HG03432 (cell line): ENCODE data around the gene SERPINA9.

Experiments used
- ATAC-seq: cut with Tn5 transposase; IDR thresholded peaks from one replicate; pipeline ENCODE4 v1.9.1; 2021; ENCODE audit warnings: mild to moderate bottlenecking, moderate library complexity; ENCODE audit not compliant: unreplicated experiment

The SERPINA9 gene

DNA sequence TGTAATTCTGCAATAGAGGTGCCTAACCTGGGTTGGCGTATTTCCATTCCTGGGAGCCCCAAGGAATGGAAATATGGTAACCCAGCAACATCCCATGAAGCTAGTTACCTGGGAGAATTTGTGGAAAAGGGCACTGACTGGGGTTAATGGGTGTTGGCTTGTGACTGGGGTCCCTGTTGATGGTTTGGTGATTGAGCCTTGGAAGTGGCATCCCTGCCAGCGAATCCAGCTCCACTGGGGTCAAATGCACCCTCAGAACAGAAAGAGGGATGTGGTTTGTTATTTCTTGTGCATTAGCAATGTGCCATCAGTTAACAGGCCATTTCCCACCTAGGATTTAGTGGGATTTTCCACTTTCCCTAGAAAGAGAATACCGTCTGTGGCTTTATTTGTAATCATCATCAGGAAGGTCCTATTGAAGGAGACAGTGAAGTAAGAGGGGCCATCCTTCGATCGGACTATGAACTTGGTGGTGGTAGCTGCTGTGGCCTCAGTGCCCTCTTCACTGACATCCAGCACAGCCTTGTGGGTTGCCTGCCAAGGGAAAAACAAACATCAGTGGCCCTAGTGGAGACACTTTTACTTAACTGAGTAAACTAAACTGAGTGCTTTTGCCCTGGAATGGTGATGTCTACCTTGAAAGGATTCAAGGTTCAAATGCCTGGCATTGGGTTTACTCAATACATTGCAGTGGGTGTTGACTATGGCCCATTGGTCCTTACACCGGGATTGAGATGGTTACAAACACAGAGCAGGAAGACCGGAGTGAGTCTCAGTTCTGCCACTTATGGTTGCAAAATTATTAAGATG lies 13.0 kb downstream of the SERPINA9 start:
- ATAC-seq, result no peak

DNA sequence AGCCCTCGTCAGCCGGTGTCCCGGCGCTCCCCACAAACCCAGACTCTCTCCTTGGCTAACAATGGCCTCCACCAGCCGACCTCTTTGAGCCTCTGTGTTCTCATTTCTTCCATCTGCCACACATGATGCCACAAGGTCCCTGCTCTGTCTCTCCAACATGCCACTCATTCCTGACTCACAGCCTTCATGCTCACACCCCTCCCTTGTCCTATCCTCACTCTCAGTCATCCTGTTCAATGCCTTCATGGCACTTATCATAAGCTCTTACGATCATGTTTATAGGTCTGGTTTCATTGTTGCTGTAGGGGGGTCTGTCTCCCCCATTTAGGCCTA lies 13.8 kb downstream of the SERPINA9 start:
- ATAC-seq, result no peak

DNA sequence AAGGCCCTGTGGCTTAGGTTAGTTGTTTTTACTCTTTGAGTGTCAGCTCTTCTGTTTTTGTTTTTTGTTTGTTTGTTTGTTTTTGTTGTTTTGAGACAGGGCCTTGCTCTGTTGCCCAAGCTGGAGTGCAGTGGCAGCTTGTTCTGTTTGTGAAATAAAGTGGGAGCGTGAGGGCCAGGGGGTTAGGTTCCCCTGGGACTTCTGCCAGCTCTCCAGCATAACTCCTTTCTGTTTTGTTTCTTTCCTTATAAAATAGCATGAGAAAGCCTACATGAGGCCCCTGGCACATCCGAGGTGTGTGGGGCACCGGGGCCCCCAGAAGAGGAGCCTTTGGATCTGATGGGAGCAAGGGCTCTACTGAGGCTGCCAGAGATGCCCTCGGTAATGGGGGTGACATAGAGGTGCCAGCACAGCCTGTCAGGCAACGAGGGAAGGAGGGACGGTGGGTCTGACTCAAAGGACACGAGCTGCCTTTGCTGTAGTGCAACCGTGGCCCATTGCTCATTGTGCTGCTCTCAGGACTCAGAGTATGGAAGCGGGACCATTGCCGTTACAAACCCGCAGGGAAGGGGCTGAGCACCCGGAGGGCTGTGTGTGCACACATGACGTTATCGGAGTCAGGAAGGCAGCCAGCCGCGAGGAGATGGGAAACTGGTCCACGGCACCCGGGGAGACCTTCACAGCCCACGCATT lies 14.3 kb downstream of the SERPINA9 start:
- ATAC-seq, result no peak

DNA sequence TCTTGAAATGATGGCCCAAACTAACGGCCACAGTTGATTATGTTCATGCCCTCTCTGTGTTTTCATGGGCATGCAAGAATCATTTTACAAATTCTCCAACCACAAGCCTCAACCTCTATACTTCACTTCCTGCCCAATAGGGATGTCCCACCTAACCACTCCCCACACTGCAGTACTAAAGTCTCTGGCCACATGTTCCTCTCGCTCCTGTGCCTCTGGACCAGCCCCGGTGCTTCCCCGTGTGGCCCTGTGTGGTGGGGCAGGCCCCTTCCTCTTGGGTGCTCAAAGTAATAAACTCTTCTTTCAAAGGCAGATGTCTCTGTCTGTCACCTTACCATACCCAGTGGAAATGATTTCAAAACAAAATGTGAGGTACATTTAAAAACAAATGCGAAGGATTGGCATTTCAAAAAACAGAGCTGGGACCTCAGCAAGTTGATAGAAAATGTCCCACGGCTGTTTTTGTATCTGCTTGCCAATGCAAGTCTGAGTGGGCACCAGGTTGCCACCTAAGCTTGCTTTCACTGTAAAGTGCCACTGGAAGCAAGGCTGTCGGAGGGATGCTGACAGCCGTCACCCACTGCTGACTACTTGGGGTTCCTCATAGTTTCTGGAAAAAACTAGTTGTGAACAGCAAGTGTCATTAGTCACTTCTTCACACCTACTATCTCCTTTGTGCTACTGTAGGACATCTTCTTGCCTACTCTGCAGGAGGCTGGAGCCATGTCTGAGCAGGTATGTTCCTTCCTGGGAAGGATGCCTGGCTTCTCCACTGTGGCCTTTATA lies 15.2 kb downstream of the SERPINA9 start:
- ATAC-seq, result no peak

DNA sequence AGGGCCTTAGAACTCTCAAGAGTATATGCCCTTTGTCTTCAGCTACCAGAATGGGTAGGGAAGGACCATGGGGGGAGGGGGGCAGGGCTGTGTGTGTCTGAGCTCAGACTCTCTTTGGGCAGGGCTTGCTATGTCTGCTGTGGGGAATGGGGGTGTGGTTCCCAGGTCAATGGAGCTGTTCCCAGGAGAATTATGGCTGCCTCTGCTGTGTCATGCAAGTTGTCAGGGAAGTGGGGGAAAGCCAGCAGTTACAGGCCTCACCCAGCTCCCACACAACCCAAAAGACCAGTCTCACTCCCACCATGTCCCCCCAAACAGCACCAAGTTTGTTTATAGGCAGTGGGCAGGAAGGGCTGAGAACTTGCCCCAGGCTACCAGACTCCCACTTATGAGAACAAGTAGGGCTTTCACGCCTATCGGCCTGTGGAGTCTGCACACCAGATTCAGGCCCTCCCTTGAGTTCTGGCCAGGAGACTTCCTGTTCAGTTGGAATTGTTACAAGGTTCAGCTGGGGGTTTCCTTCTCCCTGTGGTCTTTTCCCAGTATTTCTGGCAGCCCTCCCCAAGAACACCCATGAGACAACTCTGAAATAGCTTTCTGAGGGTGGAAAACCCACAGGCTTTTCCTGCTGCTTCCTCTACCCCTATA lies 17.3 kb downstream of the SERPINA9 start:
- no peak for ATAC-seq

DNA sequence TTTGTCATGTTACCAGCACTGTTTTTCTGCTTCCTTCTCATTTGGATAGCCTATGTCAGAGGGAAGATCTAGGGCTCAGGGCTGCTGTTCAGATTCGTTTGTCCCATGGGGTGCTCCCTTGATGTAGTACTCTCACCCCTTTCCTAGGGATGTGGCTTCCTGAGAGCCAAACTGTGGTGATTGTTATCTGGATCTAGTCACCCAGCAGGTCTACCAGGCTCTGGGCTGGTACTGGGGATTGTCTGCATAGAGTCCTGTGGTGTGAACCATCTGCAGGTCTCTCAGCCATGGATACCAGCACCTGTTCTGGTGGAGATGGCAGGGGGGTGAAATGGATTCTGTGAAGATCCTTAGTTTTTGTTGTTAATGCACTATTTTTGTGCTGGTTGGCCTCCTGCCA lies 17.9 kb downstream of the SERPINA9 start:
- ATAC-seq, result no peak

DNA sequence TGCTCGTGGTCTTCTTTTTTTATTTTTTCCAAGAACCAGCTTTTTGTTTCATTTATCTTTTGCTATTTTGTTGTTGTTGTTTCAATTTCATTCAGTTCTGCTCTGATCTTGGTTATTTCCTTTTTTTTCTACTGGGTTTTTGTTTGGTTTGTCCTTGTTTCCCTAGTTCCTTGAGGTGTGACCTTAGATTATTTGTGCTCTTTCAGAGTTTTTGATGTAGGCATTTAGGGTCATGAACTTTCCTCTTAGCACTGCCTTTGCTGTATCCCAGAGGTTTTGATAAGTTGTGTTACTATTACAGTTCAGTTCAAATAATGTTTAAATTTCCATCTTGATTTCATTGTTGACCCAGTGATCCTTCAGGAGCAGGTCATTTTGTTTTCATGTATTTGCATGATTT lies 20.1 kb downstream of the SERPINA9 start:
- no peak for ATAC-seq

DNA sequence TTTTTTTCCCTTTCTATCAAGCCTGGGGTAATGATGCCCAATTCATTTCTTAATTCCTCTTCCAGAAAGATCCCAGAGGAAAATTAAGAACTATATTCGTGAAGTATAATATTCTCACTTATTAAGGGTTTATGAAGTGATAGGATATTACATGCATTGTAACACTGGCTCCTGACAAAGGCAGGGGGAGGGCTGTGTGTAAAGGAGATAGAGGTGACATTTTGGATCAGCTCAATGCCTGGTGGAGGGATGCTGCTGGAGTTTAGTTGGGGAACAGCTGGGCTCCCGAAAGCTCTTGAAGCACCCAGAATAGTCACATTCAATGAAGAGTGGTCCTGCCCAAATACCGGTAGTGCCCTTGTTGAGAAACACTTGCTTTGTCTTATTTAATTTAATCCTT lies 24.2 kb downstream of the SERPINA9 start:
- ATAC-seq, result no peak

DNA sequence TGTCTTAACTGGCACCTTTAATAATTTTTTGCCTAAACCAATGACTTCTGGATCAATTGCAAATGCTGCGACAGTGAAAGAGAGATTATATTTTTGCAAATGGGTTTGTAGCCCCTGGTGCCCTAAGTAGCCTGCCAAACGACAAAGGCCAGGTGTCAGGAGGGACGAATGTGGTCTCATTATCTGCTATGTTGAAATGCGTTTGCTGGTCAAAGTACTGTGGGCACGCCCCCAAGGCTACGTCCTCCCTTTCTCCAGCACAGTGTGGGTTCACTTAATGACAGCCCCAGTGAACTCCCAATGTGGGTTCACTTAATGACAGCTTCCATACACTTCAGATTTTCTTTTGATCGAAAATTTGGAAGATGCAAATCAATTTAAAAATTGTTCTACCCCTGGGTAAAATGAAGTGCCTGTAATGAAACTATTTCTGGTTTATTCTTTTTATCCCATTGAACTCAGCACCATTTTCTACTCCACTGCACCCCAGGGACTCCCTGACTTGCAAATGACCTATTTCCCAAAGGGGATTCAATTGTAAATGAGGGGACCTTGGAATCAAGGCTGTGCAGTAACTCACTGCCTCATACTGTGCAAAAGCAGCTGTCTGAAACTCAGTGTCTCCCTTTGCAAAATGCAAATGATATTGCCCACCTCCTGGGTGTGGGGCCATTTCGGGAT lies 24.8 kb downstream of the SERPINA9 start:
- no peak for ATAC-seq

DNA sequence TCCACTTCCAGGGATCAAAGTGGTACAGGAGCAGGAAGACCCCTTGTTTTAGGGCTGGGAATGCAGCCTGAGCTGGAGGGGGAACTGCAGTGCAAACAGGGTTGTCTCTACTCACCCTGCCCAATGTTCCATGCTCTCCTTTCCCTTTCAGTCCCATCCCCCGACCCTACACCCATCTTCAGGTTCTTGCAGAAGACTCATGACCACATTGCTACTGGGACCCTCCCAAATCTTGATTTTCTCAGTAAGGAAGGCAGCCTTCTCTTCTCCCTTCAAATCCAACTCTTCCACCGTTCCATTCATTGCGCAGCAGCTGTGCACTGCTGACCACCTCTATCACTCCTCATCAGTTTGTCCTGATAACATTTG lies 25.3 kb downstream of the SERPINA9 start:
- no peak for ATAC-seq

DNA sequence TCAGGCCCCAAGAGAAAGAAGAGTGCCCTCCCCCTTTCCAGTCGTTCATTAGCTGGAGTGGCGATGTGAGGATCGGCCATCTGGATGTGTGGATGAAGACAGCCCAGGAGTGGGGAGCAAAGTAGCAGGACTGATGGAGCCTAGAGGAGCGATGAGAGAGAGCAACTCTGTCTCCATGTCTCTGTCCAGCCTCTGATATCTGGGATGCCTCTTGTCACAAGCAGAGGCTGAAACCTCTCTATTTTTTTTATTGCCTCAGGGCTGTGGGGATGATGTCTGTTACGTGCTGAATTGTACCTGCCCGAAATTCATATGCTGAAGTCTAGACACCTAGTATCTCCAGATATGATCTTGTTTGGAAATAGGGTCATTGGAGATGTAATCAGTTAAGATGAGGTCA lies 26.1 kb downstream of the SERPINA9 start:
- ATAC-seq, result no peak

DNA sequence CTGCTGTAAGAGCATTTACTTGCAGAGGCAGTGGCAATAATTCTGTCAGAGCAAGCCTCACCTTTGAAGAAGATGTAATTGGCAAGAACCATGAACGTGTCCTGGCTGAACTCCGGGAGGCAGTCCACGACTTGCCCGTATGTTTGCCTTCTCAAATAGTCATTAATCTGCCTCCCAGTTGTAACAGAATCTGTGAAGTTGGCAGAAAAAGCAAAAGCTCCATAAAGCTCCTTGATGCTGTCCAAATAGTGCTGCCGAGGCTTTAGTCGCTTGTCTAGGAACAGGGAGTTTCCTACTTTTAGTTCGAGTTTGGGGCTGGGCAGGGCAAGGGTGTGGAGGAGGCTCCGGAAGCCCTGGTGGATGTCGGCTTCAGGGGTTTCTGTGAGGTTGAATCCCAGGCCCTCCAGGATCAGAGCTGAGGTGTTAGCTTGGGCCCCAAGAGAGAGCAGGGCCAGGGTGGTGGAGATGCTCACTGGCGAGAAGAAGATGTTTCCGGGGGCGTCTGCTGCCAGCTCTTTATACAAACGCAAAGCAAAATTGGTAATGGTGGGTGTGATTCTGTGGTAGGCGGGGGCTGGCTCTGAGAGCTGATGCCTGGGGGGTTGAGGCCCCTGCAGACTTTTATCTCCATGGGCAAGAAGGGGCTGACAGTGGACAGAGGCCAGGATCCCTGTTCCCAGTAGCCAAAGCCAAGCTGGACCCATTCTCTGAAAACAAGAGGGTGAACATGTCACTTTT lies 27.8 kb downstream of the SERPINA9 start:
- ATAC-seq, result no peak

DNA sequence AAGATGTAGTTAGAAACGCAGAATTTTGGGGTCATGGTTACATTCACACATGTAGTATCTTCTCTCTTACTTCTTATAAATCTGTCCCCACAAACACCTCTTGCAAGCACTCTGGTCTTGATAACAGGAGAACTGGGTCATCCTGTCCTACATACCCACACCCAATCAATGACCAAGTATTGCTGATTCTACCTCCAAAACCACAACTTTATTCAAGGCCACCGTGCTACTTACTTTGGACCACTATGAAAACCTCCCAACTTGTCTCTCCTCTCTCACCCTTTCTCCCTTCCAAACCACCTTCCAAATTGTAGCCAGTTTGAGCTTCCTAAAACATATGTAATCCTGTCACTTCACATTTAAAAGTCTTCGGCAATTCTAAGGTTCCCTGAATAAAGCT lies 28.8 kb downstream of the SERPINA9 start:
- no peak for ATAC-seq

DNA sequence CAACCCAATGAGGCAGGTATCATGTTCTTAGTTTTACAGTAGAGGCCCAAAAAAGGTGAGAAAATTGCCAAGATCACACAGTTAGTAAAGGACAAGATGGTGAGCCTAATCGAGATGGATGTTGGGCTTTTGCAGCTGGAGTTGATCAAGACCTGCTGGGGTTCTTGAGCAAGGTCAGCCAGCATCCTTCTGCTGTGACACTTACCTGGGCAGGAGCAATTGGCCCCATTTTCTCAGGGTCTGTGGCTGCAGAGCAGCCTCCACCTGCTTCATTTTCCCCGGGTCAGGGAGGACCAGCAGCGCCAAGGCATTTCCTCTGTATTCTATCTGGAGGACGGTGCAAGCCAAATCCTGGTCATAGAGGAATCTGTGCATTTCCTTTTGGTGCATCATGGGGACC lies 29.9 kb downstream of the SERPINA9 start:
- ATAC-seq, result no peak

DNA sequence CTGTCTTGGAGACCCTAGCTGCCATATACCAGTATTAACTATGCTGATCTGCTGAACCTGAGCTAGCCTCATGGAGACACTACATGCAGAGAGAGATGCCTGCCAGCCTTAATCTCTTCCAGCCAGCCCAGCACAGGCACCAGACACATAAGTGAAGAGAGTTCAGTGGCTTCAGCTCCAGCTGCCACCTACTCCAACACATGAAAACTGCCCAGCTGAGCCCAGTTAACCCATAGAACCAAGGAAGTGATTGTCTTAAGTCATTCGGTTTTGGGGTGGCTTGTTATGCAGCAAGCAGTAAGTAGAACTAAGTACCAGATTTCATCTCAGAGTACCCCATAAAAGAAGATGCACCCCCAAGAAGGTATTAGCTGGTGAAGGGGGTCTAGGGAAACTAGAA lies 31.0 kb downstream of the SERPINA9 start:
- ATAC-seq, result no peak

DNA sequence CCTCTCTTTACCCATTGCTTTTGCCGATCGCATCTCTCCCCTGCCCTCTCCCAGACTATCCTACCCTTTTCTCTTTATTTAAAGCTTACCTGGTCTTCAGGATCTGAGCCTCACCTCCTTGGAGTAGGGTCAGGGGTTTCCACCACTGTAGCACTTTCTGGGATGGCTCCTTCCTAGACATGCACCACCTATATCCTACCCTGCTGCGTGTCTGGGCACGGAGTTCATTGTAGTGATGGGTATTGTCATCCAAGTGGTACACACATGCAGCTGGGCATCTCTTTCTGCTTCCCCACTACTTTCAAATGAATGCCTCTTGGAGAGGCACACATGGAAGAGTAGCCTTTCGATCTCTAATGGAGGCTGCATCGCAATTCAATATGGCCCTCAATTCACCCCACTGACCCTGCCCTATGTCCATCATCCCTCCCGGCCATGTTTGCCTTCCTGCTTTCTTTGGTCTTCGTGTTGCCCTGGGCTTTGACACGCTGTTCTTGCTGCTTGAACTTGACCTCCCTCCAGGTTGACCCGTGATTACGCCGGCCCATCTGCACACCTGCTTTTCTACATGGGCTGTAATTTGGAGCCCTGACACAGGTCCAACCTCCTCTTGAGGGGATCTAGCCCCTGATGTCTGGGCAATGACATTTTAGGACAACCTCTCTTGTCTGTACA lies 34.3 kb downstream of the SERPINA9 start:
- no peak for ATAC-seq

DNA sequence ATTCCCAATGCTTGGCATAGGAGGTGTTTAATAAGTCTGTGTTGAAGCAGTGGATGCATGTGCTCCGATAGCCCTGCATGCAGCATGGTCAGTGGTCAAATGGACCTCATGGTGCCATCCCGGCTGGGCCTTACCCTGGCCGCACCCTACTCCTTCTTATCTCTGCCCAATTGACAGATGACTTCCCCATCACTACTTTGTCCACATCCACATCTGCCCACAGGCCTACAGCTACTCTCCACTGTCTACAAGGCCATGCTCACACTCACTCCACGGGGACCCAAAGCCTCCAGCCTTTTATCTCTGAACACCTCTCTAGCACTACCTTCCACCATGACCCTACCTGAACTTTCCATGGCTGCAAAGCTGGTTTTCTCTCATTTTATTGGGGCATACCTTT lies 34.9 kb downstream of the SERPINA9 start:
- no peak for ATAC-seq

DNA sequence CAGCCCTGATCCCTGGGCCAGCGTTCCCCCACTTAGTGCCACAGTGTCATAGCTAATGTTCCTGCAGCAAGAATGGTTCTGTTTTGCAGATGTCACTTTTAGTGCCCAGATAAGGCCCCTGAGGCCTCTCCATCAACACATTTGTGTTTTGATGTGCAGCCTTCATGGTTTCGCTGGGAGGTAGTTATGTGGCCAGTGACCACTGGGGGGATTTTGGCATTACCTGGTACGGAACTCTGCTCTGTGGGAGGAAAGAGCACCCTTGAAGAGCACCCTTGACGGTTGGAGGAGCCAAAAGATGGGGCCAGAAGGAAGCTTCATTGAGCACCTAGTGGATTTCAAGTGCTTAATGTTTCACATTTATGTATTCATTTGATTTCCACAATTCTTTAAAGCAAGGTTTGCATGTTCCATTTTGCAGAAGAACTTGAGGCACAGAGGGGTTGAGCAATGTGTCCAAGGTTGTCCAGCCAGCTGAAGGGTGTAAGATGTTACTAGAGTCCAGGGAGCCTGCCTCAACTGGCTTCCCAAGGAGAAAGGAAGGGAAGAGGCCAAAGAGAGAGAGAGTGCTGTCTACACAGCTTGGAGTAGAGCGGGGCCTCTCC lies 36.4 kb downstream of the SERPINA9 start:
- ATAC-seq, result no peak

DNA sequence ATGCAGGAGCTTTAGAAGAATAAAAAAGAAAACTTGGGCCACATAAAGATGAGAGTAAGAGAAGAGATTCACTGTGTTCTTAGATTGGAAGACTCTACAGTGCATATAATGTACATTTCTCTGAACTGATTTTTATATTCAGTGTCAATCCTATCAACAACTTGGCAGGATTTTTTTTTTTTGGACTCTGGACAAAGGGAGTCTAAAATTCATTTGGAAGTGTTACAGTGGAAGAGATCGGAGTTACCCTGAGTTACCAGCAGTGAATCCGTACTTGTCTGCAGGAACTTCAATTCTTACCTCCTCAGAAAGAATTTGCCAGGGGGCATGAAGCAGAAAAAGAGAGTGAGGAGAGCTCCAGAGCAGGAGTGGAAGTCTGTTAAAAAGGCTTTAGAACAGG lies 47.4 kb downstream of the SERPINA9 start:
- no peak for ATAC-seq
